Spleen (tissue), 7 donors: Measurements from ENCODE around the gene DENND1A.

ENCODE experiments used
- POLR2A ChIP-seq, 3 donors: fragments of 450-650 bp; IDR thresholded peaks; one replicate each; pipeline ENCODE4 v1.5.1; 2017; ENCODE audit warnings: antibody characterized with exemption in 3 of 3, mild to moderate bottlenecking in 1 of 3
- POLR2AphosphoS5 ChIP-seq, 3 donors: sonication (generic); formaldehyde crosslinking; IDR thresholded peaks; one replicate each; pipeline ENCODE4 v1.5.1; 2017; ENCODE audit warnings: antibody characterized with exemption in 3 of 3
- TF ChIP-seq, protein P1 (sequence below), 11 experiments: fragments of 200-600 bp in 7 of 11; fragments of 450-650 bp in 4 of 11; sonication (generic) in 4 of 11; IDR thresholded peaks in 8 of 11; conservative IDR thresholded peaks in 3 of 11; 1 replicate in 7 of 11; 2 replicates in 4 of 11; pipeline versions ENCODE4 v1.4.0 to v1.8.0; 2016 to 2021; ENCODE audit warnings: antibody characterized with exemption in 11 of 11, inconsistent platforms in 4 of 11, mild to moderate bottlenecking in 1 of 11
- donor health status: DM: no; HTN: no; CAD: no; lungs with moderate emphysema.
- donor health status: DM: no; HTN: no; CAD: no.
- donor health status: DM: no; HTN: no; CAD: no.

DNA sequence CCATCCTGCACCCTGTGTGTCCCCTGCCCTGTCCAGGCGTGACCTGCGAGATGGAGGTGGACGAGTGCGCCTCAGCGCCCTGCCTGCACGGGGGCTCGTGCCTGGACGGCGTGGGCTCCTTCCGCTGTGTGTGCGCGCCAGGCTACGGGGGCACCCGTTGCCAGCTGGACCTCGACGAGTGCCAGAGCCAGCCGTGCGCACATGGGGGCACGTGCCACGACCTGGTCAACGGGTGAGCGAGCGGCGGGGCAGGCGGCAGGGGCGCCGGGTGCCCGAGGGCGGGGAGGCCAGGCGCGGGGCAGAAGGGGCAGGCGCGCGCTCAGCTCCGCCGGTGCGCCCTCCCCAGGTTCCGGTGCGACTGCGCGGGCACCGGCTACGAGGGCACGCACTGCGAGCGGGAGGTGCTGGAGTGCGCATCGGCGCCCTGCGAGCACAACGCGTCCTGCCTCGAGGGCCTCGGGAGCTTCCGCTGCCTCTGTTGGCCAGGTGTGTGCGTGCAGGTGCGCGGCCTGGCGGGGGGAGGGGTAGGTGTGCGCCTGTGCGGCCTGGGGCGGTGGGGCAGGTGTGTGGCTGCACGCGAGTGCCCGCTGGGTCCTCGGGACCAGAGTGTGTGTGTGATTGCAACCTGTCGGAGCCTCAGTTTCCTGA lies 563.9 kb downstream of the DENND1A start:
- TF ChIP-seq, protein P1, sequence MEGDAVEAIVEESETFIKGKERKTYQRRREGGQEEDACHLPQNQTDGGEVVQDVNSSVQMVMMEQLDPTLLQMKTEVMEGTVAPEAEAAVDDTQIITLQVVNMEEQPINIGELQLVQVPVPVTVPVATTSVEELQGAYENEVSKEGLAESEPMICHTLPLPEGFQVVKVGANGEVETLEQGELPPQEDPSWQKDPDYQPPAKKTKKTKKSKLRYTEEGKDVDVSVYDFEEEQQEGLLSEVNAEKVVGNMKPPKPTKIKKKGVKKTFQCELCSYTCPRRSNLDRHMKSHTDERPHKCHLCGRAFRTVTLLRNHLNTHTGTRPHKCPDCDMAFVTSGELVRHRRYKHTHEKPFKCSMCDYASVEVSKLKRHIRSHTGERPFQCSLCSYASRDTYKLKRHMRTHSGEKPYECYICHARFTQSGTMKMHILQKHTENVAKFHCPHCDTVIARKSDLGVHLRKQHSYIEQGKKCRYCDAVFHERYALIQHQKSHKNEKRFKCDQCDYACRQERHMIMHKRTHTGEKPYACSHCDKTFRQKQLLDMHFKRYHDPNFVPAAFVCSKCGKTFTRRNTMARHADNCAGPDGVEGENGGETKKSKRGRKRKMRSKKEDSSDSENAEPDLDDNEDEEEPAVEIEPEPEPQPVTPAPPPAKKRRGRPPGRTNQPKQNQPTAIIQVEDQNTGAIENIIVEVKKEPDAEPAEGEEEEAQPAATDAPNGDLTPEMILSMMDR (IDR thresholded peaks at IDR 0.05 in 8 of 11, conservative IDR thresholded peaks at IDR 0.05 in 3 of 11), result no peak
- TF ChIP-seq POLR2A (IDR thresholded peaks at IDR 0.05), result no peak
- no peak for TF ChIP-seq POLR2AphosphoS5 (IDR thresholded peaks at IDR 0.05)
